Activated CD8-positive, alpha-beta memory T cell treated with anti-CD3 and anti-CD28 coated beads, Interleukin-2, amount 10 ng/mL, durations not matched to agents 7 days and 5 days (primary cell): ENCODE measurements around the gene PAPLN. TPM values are rescaled to one million over a fixed set of nuclear protein-coding genes. Genes with fewer than 3 reads are reported as not detected.

Experiments
- ATAC-seq: fragments of 150-1000 bp; cut with Tn5 transposase; one replicate; pipeline ENCODE4 v1.10.0; 2021; ENCODE audit warnings: moderate library complexity
- CTCF ChIA-PET: fragments of 350-600 bp; sonication (Branson Sonifier 250); formaldehyde crosslinking; loops from one replicate; lab custom pipeline; 2021; ENCODE audit warnings: antibody characterized with exemption; lab: Charles Lee
- DNase-seq: peaks from one replicate; pipeline ENCODE4 v3.0.0-alpha.2; 2020
- H3K27ac Mint-ChIP-seq: one replicate; pipeline ENCODE4 v1.8.0; 2021; ENCODE audit warnings: mild to moderate bottlenecking, mixed read lengths
- H3K27me3 Mint-ChIP-seq: one replicate; pipeline ENCODE4 v1.8.0; 2021; ENCODE audit warnings: mixed read lengths
- H3K36me3 Mint-ChIP-seq: one replicate; pipeline ENCODE4 v1.8.0; 2021; ENCODE audit warnings: mild to moderate bottlenecking, mixed read lengths
- H3K4me1 Mint-ChIP-seq: one replicate; pipeline ENCODE4 v1.8.0; 2021; ENCODE audit warnings: mixed read lengths
- H3K4me3 Mint-ChIP-seq: one replicate; pipeline ENCODE4 v1.8.0; 2021; ENCODE audit warnings: mild to moderate bottlenecking, moderate library complexity, mixed read lengths
- H3K9me3 Mint-ChIP-seq: one replicate; pipeline ENCODE4 v1.8.0; 2022; ENCODE audit warnings: low read depth, mixed read lengths
- total RNA-seq, 2 experiments: library from RNA; stranded (reverse); gene quantifications; one replicate each; pipeline ENCODE4 v1.2.3, GENCODE V29; 2021

Gene PAPLN
- total RNA-seq, 2 experiments from 2014 or later: 0.73 to 1.8 TPM

DNA sequence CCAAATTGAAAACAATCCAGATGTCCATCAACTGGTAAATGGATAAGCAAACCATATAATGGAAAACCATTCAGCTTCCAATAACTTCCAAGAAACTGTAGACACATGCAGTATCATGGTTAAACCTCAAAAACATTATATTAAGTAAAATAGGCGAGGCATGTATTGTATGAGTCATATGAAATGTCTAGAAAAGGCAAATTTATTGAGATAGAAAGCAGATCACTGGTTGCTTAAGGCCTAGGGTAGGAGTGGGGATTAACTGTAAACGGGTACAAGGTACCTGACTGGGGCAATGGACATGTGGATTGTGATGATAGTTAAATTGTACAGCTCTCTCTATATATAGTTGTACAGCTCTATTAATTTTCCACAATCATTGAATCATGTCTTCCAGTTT is 21.3 kb upstream of the PAPLN start:
- CTCF ChIA-PET: no interaction called here
- Mint-ChIP-seq H3K27ac (no peak overlapping the region), H3K9me3 (no peaks in the 10 kb centered on the region), H3K4me3 (no peak overlapping the region), H3K36me3 (peaks cover 47% of the 10 kb centered on the region), H3K27me3 (no peaks in the 10 kb centered on the region), H3K4me1 (peaks cover 2% of the 10 kb centered on the region)
- DNase-seq: no peak
- no peak for ATAC-seq

GRCh38 chr14:73217411-73217810 is 19.9 kb upstream of the PAPLN start:
- Mint-ChIP-seq H3K36me3 (peaks cover 53% of the 10 kb centered on the region), H3K27me3 (no peaks in the 10 kb centered on the region), H3K4me3 (no peak overlapping the region), H3K27ac (no peak overlapping the region), H3K9me3 (no peaks in the 10 kb centered on the region), H3K4me1 (peaks cover 14% of the 10 kb centered on the region)
- DNase-seq (no peak), ATAC-seq (no peak)
- CTCF ChIA-PET: interaction anchor here (0.6 to 0.8 kb wide), 2 partner anchors 27 to 255 kb away, joined by 3 to 4 read pairs; no protein-coding TSS in a partner anchor

DNA sequence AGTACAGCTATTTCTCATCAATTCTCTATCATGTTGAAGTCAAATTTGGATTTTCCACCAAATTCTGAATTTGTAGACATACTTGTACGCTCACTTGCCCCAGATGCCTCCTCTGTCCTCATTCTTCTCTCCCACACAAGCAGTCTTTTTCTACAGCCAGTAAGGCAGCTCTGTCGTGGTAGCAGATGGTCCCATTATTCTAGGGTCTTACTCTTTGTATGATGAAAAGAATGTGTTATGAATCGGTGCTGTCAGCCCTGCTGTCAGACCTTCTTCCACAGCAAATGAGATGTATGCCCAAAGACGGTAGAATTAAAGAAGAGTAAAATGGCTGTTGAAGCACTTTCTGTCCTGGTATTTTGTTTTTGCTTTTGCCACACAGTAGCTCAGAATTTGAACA is 17.2 kb upstream of the PAPLN start:
- Mint-ChIP-seq H3K9me3 (no peaks in the 10 kb centered on the region), H3K36me3 (peaks cover 45% of the 10 kb centered on the region), H3K27me3 (no peaks in the 10 kb centered on the region), H3K4me1 (peaks cover 24% of the 10 kb centered on the region), H3K4me3 (no peak overlapping the region), H3K27ac (no peak overlapping the region)
- CTCF ChIA-PET: no interaction called here
- DNase-seq: no peak
- no peak for ATAC-seq

- H3K9me3 Mint-ChIP-seq: no peaks in the 10 kb centered on the region
- no peak for DNase-seq
- peaks cover 45% of the 10 kb centered on the region for H3K36me3 Mint-ChIP-seq
- H3K4me1 Mint-ChIP-seq: peaks cover 24% of the 10 kb centered on the region
- no peak for ATAC-seq
- CTCF ChIA-PET: no interaction called here
- no peaks in the 10 kb centered on the region for H3K27me3 Mint-ChIP-seq
- H3K27ac Mint-ChIP-seq: no peak overlapping the region
- H3K4me3 Mint-ChIP-seq: no peak overlapping the region
These were observed 16.7 kb upstream of the PAPLN start for GRCh38 chr14:73220634-73221033.

DNA sequence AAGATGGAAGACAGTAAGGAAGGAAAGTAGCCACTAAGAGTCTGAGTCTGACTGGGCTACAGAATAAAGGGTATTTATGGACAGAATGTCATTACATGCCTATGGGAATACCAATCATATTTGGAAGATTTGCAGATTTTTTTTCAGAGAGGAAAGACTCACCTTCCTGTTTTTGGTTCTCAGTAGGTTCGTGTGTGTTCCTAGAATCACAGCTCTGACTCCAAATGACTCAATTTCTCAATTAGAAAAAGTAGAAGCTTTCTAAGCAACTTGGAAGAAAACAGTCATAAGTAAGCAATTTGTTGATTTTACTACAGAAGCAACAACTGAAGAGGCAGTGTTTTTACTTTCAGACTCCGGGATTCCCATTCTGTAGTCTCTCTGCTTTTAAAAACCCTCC is 15.4 kb upstream of the PAPLN start:
- CTCF ChIA-PET: no interaction called here
- H3K27me3 Mint-ChIP-seq: no peaks in the 10 kb centered on the region
- H3K4me3 Mint-ChIP-seq: no peak overlapping the region
- peaks cover 43% of the 10 kb centered on the region for H3K36me3 Mint-ChIP-seq
- peak overlapping the region; percentile 7 for H3K27ac Mint-ChIP-seq
- peaks cover 24% of the 10 kb centered on the region for H3K4me1 Mint-ChIP-seq
- ATAC-seq: no peak
- no peak for DNase-seq
- no peaks in the 10 kb centered on the region for H3K9me3 Mint-ChIP-seq

DNA sequence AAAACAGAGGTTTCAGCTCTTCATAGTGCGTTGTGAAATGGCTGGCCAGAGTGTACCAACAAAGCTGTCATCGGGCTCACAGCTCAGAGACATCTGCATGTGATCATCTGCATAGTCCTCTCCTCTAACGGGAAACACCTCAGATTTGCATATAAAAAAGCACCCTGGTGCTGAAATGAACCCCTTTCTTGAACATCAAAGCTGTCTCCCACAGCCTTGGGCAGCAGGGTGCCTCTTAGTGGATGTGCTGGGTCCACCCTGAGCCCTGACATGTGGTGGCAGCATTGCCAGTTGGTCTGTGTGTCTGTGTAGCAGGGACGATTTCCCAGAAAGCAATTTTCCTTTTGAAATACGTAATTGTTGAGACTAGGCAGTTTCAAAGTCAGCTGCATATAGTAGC is 14.3 kb upstream of the PAPLN start:
- CTCF ChIA-PET: interaction anchor here (0.5 to 0.6 kb wide), 2 partner anchors 64 to 171 kb away, joined by 3 to 4 read pairs; no protein-coding TSS in a partner anchor
- ATAC-seq (peak; percentile 58), DNase-seq (no peak)
- no peaks in the 10 kb centered on the region for H3K27me3 Mint-ChIP-seq
- no peak overlapping the region for H3K4me3 Mint-ChIP-seq
- peak overlapping the region; percentile 60 for H3K27ac Mint-ChIP-seq
- H3K4me1 Mint-ChIP-seq: peaks cover 24% of the 10 kb centered on the region
- H3K9me3 Mint-ChIP-seq: no peaks in the 10 kb centered on the region
- peaks cover 36% of the 10 kb centered on the region for H3K36me3 Mint-ChIP-seq

DNA sequence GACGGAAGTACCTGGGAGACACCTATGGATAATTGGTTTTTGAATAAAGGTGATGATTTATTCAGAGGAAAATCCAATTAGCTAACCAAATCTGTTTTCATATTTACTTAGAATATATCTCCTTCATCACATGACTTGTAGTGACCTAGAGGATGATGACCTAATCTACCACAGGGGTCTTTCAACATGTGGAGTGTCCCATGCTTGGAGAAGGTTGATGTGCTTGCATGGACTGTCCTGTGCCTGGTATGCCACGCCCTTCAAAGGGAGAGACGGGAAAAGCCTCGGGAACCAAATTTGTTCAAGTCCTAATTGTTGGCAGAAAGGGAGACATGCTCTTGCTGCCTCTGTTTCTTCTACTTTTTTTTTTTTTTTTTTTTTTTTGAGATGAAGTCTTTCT is 11.8 kb upstream of the PAPLN start:
- H3K36me3 Mint-ChIP-seq: peaks cover 19% of the 10 kb centered on the region
- no peak overlapping the region for H3K27ac Mint-ChIP-seq
- CTCF ChIA-PET: no interaction called here
- no peak for DNase-seq
- no peaks in the 10 kb centered on the region for H3K27me3 Mint-ChIP-seq
- no peak for ATAC-seq
- peaks cover 24% of the 10 kb centered on the region for H3K4me1 Mint-ChIP-seq
- H3K9me3 Mint-ChIP-seq: no peaks in the 10 kb centered on the region
- H3K4me3 Mint-ChIP-seq: no peak overlapping the region

DNA sequence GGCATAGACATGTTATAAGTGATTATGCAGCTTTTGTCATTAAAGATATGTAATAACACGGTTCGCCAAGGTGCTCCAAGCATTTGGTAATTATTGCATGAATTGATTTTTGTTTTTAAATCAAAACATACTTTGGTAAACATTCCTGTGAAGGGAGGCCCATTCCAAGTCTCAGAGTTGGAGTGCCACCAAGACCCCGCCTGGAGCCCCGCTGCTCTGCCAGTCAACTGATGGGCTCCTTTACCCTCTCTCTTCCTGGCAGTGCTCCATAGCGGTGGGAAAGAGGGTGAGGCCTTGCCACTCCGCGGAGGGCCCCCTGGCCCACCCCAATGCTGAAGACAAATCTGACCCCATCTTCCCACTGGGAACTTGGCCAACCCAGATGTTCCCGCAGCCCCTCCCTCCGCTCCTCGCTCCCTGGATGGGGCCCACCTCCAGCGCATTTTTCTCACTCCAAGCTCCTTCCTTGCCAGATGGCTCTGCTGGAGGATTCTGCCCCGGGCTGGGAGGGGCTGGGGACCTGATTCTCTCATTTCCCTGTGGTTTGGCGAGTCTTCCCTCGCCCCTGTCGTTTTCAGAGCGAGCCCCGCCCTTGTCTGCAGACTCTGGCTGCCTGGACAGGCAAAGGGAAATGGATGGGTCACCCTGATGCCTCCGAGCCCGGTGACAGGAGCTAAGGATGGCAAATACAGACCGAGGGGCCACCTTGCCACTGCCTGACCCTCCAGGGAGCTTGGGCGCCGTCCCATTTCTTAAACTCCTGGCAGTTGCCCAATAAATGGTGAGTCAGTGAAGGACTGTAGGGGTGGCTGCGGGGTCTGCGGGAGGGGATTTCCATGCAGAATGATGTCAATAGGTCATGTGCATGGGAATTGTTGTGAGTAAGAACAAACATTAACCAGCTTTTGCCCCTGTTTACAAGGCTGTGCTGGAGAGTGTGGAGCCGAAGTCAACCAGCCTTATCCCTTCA is 9.2 kb upstream of the PAPLN start:
- Mint-ChIP-seq H3K27me3 (peaks cover 9% of the 10 kb centered on the region), H3K36me3 (peaks cover 2% of the 10 kb centered on the region), H3K4me1 (peaks cover 3% of the 10 kb centered on the region), H3K9me3 (no peaks in the 10 kb centered on the region), H3K27ac (no peak overlapping the region), H3K4me3 (no peak overlapping the region)
- no peak for ATAC-seq
- CTCF ChIA-PET: interaction anchor here (0.5 kb wide), 1 partner anchor 11 kb away, joined by 3 read pairs; no protein-coding TSS in a partner anchor
- no peak for DNase-seq

GRCh38 chr14:73230051-73230450 is 7.3 kb upstream of the PAPLN start:
- Mint-ChIP-seq H3K9me3 (no peaks in the 10 kb centered on the region), H3K27me3 (peaks cover 28% of the 10 kb centered on the region), H3K36me3 (peaks cover 1% of the 10 kb centered on the region), H3K4me1 (no peaks in the 10 kb centered on the region), H3K4me3 (no peak overlapping the region), H3K27ac (no peak overlapping the region)
- CTCF ChIA-PET: no interaction called here
- DNase-seq: no peak
- no peak for ATAC-seq

DNA sequence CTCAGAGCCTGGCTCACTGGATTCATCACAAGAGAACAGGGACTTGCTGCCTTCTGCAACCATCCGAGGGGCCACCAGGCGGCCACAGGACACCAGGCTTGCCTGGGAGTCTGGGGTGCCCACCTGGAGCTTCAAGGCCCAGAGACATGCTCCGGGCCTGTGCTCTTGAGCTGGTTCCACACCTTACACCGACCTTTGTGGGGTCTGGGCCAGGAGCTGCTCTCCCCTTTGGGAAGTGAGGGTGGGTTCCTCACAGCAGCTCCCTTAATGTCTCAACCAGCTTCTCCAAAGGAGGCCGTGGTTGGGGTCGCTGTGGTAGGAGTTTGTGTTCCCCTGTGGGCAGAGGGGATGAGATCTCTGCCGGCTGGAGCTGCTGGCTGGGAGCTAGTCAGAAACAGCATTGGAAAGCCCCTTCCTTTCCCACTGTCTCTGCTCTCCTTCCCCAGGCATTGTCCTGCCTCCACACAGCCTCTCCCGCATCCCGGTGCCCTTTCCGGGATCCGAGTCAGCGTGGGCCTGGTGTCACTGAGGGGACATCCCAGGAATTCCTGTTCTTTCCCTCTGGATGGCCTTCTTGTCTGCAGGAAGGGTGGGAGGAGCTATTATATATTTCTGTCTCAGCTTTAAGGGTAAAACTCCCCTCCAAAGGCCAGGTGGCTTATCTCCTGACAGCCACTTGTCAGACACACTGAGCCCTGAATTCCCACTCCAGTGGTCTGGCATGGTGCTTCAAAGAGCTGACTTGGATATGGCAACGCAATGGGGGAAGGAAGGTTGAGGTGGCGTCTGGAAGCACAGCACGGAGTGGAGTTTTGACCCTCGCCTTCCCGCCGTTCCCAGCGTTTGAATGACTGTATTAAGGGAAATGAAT is 5.1 kb upstream of the PAPLN start:
- Mint-ChIP-seq H3K4me3 (no peak overlapping the region), H3K27ac (no peak overlapping the region), H3K9me3 (no peaks in the 10 kb centered on the region), H3K36me3 (peaks cover 1% of the 10 kb centered on the region), H3K4me1 (peaks cover 9% of the 10 kb centered on the region), H3K27me3 (peaks cover 50% of the 10 kb centered on the region)
- CTCF ChIA-PET: interaction anchor here (0.6 to 1.6 kb wide), 5 partner anchors 10 to 63 kb away, joined by 3 to 4 read pairs (median 3); no protein-coding TSS in a partner anchor
- DNase-seq: no peak
- peak; percentile 45 for ATAC-seq

DNA sequence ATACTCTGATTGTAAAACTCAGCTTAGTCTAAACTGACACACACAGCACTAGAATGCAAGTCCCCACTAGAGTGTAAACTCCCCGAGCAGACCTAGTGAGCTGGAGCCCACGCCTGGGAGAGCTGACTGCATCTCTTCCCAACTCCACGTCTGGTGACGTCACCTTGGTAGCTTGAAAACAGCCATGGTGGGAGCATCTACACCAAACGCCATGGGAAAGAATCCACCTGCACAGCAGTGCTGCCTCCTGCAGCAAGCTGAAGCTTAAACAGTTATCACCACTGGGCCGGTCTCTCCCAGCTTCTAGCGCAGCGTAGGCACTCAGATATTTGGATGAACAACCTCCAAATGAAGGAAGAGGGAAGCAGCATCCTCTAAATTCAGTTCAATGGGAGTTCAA is 4.3 kb upstream of the PAPLN start:
- Mint-ChIP-seq H3K27me3 (peaks cover 51% of the 10 kb centered on the region), H3K27ac (no peak overlapping the region), H3K4me1 (peaks cover 9% of the 10 kb centered on the region), H3K9me3 (no peaks in the 10 kb centered on the region), H3K4me3 (no peak overlapping the region), H3K36me3 (peaks cover 1% of the 10 kb centered on the region)
- ATAC-seq (no peak), DNase-seq (no peak)
- CTCF ChIA-PET: interaction anchor here (1.3 kb wide), 1 partner anchor 22 kb away, joined by 3 read pairs; no protein-coding TSS in a partner anchor

DNA sequence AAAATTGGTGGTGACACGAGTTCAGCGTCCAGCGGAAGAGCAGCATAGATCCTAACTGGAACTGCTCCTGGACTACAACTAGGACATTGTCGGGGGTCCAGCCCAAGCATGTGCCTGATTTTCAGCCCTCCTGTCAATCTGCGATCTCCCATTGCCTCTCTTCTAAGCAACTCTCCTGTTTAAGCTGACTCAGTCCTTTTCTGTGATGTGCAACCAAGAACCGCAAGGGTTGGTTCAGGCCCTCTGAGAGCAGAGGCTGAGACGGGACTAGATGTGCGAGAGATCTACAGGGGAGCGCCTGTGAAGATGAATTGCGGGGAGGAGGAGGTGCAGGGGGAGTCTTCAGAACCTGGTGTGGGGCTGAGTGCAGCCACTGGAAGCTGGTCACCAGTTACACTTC is 3.7 kb upstream of the PAPLN start:
- H3K27me3 Mint-ChIP-seq: peaks cover 55% of the 10 kb centered on the region
- H3K36me3 Mint-ChIP-seq: peaks cover 1% of the 10 kb centered on the region
- H3K4me3 Mint-ChIP-seq: no peak overlapping the region
- H3K27ac Mint-ChIP-seq: no peak overlapping the region
- ATAC-seq (no peak), DNase-seq (no peak)
- no peaks in the 10 kb centered on the region for H3K9me3 Mint-ChIP-seq
- H3K4me1 Mint-ChIP-seq: peaks cover 13% of the 10 kb centered on the region
- CTCF ChIA-PET: no interaction called here

GRCh38 chr14:73234029-73234428 is 3.3 kb upstream of the PAPLN start:
- CTCF ChIA-PET: no interaction called here
- Mint-ChIP-seq H3K9me3 (no peaks in the 10 kb centered on the region), H3K4me1 (peaks cover 17% of the 10 kb centered on the region), H3K27me3 (peaks cover 60% of the 10 kb centered on the region), H3K27ac (no peak overlapping the region), H3K36me3 (no peaks in the 10 kb centered on the region), H3K4me3 (no peak overlapping the region)
- DNase-seq (no peak), ATAC-seq (no peak)
